Middle frontal gyrus (tissue), 1 donor: ENCODE data around the gene ZNF473.

ENCODE experiments used
- DNase-seq: peaks from one replicate; pipeline ENCODE4 v3.0.0-alpha.2; 2015; ENCODE audit warnings: low spot score; ENCODE audit errors: extremely low spot score

The ZNF473 gene

GRCh38 chr19:50003254-50003788 lies 22.5 kb upstream of the ZNF473 start:
- no peak for DNase-seq

GRCh38 chr19:50003810-50004419 lies 21.9 kb upstream of the ZNF473 start:
- DNase-seq: peak; percentile 40

- no peak for DNase-seq
These were observed 20.4 kb upstream of the ZNF473 start for GRCh38 chr19:50005428-50005827.

- no peak for DNase-seq
These were observed 18.6 kb upstream of the ZNF473 start for GRCh38 chr19:50007170-50007569.

GRCh38 chr19:50007947-50008346 lies 17.9 kb upstream of the ZNF473 start:
- no peak for DNase-seq

GRCh38 chr19:50008532-50008931 lies 17.3 kb upstream of the ZNF473 start:
- no peak for DNase-seq

- no peak for DNase-seq
These were observed 9.5 kb upstream of the ZNF473 start for GRCh38 chr19:50016225-50016807.

- DNase-seq: no peak
These were observed 5.3 kb upstream of the ZNF473 start for GRCh38 chr19:50020481-50020880.

GRCh38 chr19:50022823-50023222 lies 3.0 kb upstream of the ZNF473 start:
- DNase-seq: no peak

- DNase-seq: no peak
These were observed 1.1 kb upstream of the ZNF473 start for GRCh38 chr19:50024719-50025021.

GRCh38 chr19:50025022-50025793 lies 597 bp upstream of the ZNF473 start, which contains the start of gene VRK3:
TSS of gene VRK3 (minus strand) at chr19:50025372. CDS start at chr19:50016162, 9,210 bp downstream.
- DNase-seq: peak; percentile 99

GRCh38 chr19:50026550-50026906 lies 723 bp downstream of the ZNF473 start:
- no peak for DNase-seq

- no peak for DNase-seq
These were observed 4.4 kb downstream of the ZNF473 start for GRCh38 chr19:50030225-50030624.

- no peak for DNase-seq
These were observed 5.1 kb downstream of the ZNF473 start for GRCh38 chr19:50030937-50031336.

- DNase-seq: no peak
These were observed 11.1 kb downstream of the ZNF473 start for GRCh38 chr19:50036908-50037307.

- no peak for DNase-seq
These were observed 14.2 kb downstream of the ZNF473 start for GRCh38 chr19:50039968-50040367.

- DNase-seq: no peak
These were observed 15.2 kb downstream of the ZNF473 start for GRCh38 chr19:50040967-50041366.

GRCh38 chr19:50042363-50043024 lies 16.7 kb downstream of the ZNF473 start:
- DNase-seq: no peak

- no peak for DNase-seq
These were observed 18.2 kb downstream of the ZNF473 start for GRCh38 chr19:50043967-50044366.

- no peak for DNase-seq
These were observed 19.1 kb downstream of the ZNF473 start for GRCh38 chr19:50044922-50045321.

- peak; percentile 48 for DNase-seq
These were observed 21.1 kb downstream of the ZNF473 start for GRCh38 chr19:50046649-50047503.
